VCaP (cell line): ENCODE measurements around the gene CAPN3.
"Not testable (repeated sequence)": the region's sequence is repeated elsewhere in the genome, so short reads cannot be mapped to it uniquely, and the experiment has no call there.

Source experiments
- H3K27ac ChIP-seq: fragments of 450-650 bp; 2 replicates; pipeline ENCODE4 v1.5.1; 2017
- TF ChIP-seq, protein P1 (sequence below): fragments of 450-650 bp; conservative IDR thresholded peaks from 2 replicates; pipeline ENCODE4 v1.5.1; 2017; ENCODE audit warnings: mild to moderate bottlenecking, moderate library complexity

CAPN3 gene

DNA sequence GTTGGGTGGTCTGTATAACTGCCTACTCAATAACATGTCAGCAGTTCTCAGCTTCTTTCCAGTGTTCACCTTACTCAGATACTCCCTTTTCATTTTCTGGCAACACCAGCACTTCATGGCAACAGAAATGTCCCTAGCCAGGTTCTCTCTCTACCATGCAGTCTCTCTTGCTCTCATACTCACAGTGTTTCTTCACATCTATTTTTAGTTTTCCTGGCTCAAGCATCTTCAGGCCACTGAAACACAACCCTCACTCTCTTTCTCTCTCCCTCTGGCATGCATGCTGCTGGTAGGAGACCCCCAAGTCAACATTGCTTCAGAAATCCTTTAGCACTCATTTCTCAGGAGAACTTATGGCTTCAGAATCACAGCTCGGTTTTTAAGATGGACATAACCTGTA, at the start of gene CAPN3:
Gene CAPN3 (plus strand): TSS at position 253 of the 400 bp plus-strand sequence. CDS start 305 bp downstream, outside the sequence.
- TF ChIP-seq, protein P1, sequence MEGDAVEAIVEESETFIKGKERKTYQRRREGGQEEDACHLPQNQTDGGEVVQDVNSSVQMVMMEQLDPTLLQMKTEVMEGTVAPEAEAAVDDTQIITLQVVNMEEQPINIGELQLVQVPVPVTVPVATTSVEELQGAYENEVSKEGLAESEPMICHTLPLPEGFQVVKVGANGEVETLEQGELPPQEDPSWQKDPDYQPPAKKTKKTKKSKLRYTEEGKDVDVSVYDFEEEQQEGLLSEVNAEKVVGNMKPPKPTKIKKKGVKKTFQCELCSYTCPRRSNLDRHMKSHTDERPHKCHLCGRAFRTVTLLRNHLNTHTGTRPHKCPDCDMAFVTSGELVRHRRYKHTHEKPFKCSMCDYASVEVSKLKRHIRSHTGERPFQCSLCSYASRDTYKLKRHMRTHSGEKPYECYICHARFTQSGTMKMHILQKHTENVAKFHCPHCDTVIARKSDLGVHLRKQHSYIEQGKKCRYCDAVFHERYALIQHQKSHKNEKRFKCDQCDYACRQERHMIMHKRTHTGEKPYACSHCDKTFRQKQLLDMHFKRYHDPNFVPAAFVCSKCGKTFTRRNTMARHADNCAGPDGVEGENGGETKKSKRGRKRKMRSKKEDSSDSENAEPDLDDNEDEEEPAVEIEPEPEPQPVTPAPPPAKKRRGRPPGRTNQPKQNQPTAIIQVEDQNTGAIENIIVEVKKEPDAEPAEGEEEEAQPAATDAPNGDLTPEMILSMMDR = no peak

DNA sequence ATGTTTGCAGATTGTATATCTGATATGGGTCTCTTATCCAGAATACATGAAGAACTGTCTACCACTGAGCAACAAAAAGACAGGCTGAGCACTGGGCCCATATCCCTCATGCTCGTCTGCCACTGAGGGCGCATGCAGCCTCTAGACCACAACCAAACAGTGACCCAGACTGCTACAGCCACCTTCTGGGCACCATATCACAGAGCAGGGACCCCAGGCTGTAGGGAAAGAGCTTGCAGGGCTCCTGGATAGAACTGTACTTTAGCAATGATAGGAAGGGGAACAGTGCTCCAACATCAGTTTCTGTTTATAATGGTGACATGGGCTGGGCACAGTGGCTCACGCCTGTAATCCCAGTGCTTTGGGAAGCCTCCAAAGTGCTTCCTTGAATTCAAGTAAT, 45.8 kb upstream of the CAPN3 start:
- TF ChIP-seq, protein P1 = no peak

More for the DNA sequence above, at the start of gene CAPN3:
- no peak within 1 kb of the TSS for H3K27ac ChIP-seq

DNA sequence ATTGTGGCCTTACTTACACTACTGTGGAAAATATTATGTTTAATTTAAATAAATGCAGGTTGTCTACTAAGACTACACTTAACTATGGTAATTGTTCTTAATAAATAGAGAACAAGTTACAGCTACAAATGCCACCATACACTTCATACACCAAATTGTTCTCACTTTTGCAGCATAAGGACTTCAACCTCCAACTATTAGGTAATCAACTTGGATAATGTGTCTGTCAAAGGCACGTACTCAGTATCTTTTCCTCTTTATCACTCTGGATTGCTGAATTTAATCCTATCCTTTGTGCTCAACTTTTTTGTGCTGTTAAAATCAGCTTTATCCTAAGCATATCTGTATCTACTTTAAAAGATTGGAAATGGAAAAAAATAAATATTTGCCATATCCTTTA, 44.5 kb upstream of the CAPN3 start:
- no peak overlapping the region for H3K27ac ChIP-seq
- TF ChIP-seq, protein P1 = no peak

More for the DNA sequence above, 45.8 kb upstream of the CAPN3 start:
- no peak overlapping the region for H3K27ac ChIP-seq

DNA sequence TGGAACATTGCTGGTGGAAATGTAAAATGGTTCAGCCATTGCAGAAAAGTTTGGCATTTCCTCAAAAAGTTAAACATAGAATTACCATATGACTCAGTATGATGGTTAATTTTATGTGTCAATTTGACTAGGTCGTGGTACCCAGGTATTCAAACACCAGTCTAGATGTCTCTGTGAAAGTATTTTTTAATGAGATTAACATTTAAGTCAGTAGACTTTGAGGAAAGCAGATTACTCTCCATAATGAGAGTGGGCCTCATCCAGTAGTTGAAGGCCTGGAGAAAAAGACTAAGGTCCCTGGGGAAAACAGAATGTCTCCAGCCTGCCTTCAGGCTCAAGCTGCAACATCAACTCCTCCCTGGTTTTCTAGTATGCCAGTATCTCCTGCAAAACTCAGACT, 43.8 kb upstream of the CAPN3 start:
- H3K27ac ChIP-seq = no peak overlapping the region
- TF ChIP-seq, protein P1 = no peak

DNA sequence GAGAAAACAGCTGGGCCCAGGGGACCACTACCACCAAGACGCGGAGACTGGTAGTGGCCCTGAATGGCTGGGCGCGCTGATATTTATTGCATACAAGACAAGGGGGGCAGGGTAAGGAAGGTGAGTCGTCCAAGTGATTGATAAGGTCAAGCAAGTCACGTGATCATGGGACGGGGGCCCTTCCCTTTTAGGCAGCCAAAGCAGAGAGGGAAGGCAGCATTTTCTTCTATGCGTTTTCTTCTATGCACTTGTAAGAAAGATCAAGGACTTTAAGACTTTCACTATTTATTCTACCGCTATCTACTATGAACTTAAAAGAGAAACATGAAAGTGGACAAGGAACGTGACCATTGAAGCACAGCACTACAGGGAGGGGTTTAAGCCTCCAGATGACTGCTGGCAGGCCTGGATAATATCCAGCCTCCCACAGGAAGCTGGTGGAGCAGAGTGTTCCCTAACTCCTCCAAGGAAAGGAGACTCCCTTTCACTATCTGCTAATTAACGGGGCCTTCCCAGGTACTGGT, 43.0 kb upstream of the CAPN3 start:
- not testable (repeated sequence) for H3K27ac ChIP-seq

DNA sequence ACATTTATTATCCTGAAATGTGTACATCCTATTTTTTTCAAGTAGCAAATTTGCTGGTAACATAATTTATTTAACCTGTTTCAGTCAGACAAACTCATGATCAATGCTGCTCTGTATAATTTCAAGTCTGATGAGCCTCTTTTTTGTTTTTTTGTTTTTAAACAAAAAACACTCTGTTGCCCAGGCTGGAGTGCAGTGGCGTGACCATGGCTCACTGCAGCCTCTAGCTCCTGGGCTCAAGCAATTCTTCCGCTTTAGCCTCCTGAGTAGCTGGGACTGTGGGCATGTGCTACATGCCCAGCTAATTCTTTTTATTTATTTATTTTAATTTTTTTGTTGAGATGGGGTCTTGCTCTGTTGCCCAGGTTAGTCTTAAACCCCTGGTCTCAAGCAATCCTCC, 40.1 kb upstream of the CAPN3 start:
- H3K27ac ChIP-seq = no peak overlapping the region
- TF ChIP-seq, protein P1 = no peak

DNA sequence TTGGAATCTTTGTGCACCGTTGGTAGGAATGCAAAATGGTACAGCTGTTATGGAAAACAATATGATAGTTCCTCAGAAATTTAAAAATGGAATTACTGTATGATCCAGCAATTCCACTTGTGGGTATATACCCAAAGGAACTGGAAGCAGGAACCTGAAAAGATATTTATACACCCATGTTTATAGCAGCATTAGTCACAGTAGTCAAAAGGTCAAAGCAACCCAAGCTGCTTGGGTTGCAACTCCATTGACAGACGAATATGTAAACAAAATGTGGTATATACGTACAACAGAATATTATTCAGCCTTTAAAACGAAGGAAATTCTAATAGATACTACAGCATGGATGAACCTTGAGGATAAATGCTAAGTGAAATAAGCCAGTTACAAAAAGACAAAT, 35.0 kb upstream of the CAPN3 start:
- H3K27ac ChIP-seq = no peak overlapping the region
- TF ChIP-seq, protein P1 = no peak

DNA sequence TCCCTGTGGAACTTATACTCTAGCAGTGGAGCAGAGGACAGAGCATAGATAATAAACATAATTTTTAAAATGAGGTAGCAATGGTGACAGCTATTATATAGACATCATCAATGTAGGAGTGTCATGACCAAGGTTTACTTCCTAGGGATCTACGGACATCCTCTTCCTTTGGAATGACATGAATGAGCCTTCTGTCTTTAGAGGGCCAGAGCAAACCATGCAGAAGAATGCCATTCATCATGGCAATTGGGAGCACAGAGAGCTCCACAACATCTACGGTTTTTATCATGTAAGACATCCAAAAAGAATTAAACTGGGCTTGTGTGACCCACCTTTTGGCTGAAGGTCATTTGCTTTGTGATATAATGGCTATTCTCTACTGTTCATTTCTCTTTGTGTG, 30.1 kb upstream of the CAPN3 start:
- TF ChIP-seq, protein P1 = no peak
- no peak overlapping the region for H3K27ac ChIP-seq
